HepG2 (cell line): ENCODE results near the gene SPINK4. TPM values are rescaled to one million over a fixed set of nuclear protein-coding genes. Genes with fewer than 3 reads are reported as not detected.

Source experiments
- ATAC-seq: fragments of 200-7000 bp; cut with Tn5 transposase; 3 replicates; pipeline ENCODE4 v1.9.1; 2020; ENCODE audit warnings: mild to moderate bottlenecking, moderate library complexity
- BruUV-seq: library from RNA; stranded (reverse); fragments of 400-500 nt; replicated peaks from 2 replicates; lab custom pipeline; 2021; lab: Mats Ljungman, UMichigan
- CTCF ChIA-PET: fragments of 300-600 bp; formaldehyde crosslinking; extraction: SDS; loops from one replicate; lab custom pipeline; 2021; ENCODE audit warnings: low total read pairs, inconsistent platforms, low intra/inter-chr PET ratio; lab: Yijun Ruan, JAX
- POLR2A ChIA-PET: fragments of 350-600 bp; sonication (Branson Sonifier 250); formaldehyde crosslinking; loops from one replicate; lab custom pipeline; 2020; ENCODE audit warnings: antibody characterized with exemption, inconsistent platforms; lab: Yijun Ruan, JAX
- DNase-seq: peaks from one replicate; pipeline ENCODE4 v3.0.0-alpha.2; 2015; ENCODE audit warnings: low spot score
- FAIRE-seq: peaks from 3 replicates; lab custom pipeline; 2011; peaks lifted over from hg19 to GRCh38; lab: Jason Lieb, UNC
- H2AFZ ChIP-seq: one replicate; pipeline ENCODE4 v1.6.1; 2011; ENCODE audit warnings: low read length, inconsistent platforms
- H3K27ac ChIP-seq: fragments of 300-600 bp; 3 replicates; pipeline ENCODE4 v1.8.0; 2011; ENCODE audit warnings: mixed run types, mild to moderate bottlenecking, mixed read lengths, low read length, inconsistent platforms; ENCODE audit not compliant: insufficient read depth; ENCODE audit errors: extremely low read length
- H3K27me3 ChIP-seq, 2 experiments: fragments of 200-600 bp in 1 of 2; 2 replicates in 1 of 2; 3 replicates in 1 of 2; pipeline versions ENCODE4 v1.6.0 to v1.8.0; 2011; ENCODE audit warnings: low read length in 2 of 2, mild to moderate bottlenecking in 2 of 2, moderate library complexity in 2 of 2, inconsistent platforms in 1 of 2; ENCODE audit not compliant: insufficient read depth in 2 of 2, control insufficient read depth in 1 of 2
- H3K36me3 ChIP-seq, 2 experiments: fragments of 200-600 bp in 1 of 2; replicated peaks in 1 of 2; 2 replicates in 1 of 2; 3 replicates in 1 of 2; pipeline versions ENCODE4 v1.5.1 to v1.8.0; 2011; ENCODE audit warnings: low read length in 2 of 2, inconsistent platforms in 1 of 2; ENCODE audit not compliant: insufficient read depth in 2 of 2, control insufficient read depth in 1 of 2
- H3K4me1 ChIP-seq: 2 replicates; pipeline ENCODE4 v1.5.1; 2012; ENCODE audit warnings: low read length, inconsistent platforms; ENCODE audit not compliant: insufficient read depth
- H3K4me2 ChIP-seq: 2 replicates; pipeline ENCODE4 v1.6.0; 2011; ENCODE audit warnings: low read depth, low read length, inconsistent platforms
- H3K4me3 ChIP-seq, 3 experiments: fragments of 200-600 bp in 1 of 3; sonication (generic), shearing (Covaris generic) in 1 of 3; replicated peaks in 1 of 3; 2 replicates each; pipeline ENCODE4 v1.5.1; 2011 to 2016; ENCODE audit warnings: low read length in 3 of 3, inconsistent platforms in 2 of 3, low read depth in 2 of 3, mild to moderate bottlenecking in 2 of 3, control low read depth in 1 of 3, mixed read lengths in 1 of 3; ENCODE audit not compliant: insufficient read depth in 1 of 3
- H3K79me2 ChIP-seq: one replicate; pipeline ENCODE4 v1.6.1; 2011; ENCODE audit warnings: low read length, inconsistent platforms; ENCODE audit not compliant: insufficient read depth
- H3K9ac ChIP-seq: 2 replicates; pipeline ENCODE4 v1.6.0; 2011; ENCODE audit warnings: mild to moderate bottlenecking, low read depth, low read length, inconsistent platforms; ENCODE audit not compliant: insufficient read depth
- H3K9me3 ChIP-seq: 2 replicates; pipeline ENCODE4 v1.5.1; 2012; ENCODE audit warnings: mild to moderate bottlenecking, low read length
- H4K20me1 ChIP-seq: 2 replicates; pipeline ENCODE4 v1.6.0; 2011; ENCODE audit warnings: inconsistent platforms, mild to moderate bottlenecking, low read length, moderate library complexity; ENCODE audit not compliant: insufficient read depth
- GABPB1 ChIP-seq: IDR thresholded peaks from 2 replicates; pipeline ENCODE4 v1.6.1; 2016; ENCODE audit warnings: mild to moderate bottlenecking, missing genetic modification reagents, moderate library complexity, missing compliant biosample characterization
- JUND ChIP-seq: sonication (generic); formaldehyde crosslinking; IDR thresholded peaks from 2 replicates; pipeline ENCODE4 v1.8.0; 2022; ENCODE audit warnings: mild to moderate bottlenecking, missing genetic modification reagents
- KLF15 ChIP-seq: sonication (generic); formaldehyde crosslinking; IDR thresholded peaks from 2 replicates; pipeline ENCODE4 v1.8.1; 2023; ENCODE audit warnings: borderline replicate concordance, mild to moderate bottlenecking, inconsistent platforms, missing genetic modification reagents, mixed read lengths
- PRMT3 ChIP-seq: sonication (generic); formaldehyde crosslinking; IDR thresholded peaks from 2 replicates; pipeline ENCODE4 v1.8.1; 2022; ENCODE audit warnings: low read depth, mild to moderate bottlenecking, moderate library complexity, missing genetic modification reagents, borderline replicate concordance
- SMAD3 ChIP-seq: sonication (generic); formaldehyde crosslinking; IDR thresholded peaks from 2 replicates; pipeline ENCODE4 v1.4.0; 2020; ENCODE audit warnings: missing genetic modification reagents
- TOE1 ChIP-seq: sonication (generic); formaldehyde crosslinking; IDR thresholded peaks from 2 replicates; pipeline ENCODE4 v1.4.0; 2020; ENCODE audit warnings: mild to moderate bottlenecking, missing genetic modification reagents
- ZMYM4 ChIP-seq: sonication (generic); formaldehyde crosslinking; IDR thresholded peaks from 2 replicates; pipeline ENCODE4 v1.8.1; 2023; ENCODE audit warnings: mild to moderate bottlenecking, missing genetic modification reagents
- ZNF607 ChIP-seq: sonication (generic); formaldehyde crosslinking; IDR thresholded peaks from 2 replicates; pipeline ENCODE4 v1.5.1; 2020; ENCODE audit warnings: missing genetic modification reagents, mild to moderate bottlenecking, borderline replicate concordance
- ZNF713 ChIP-seq: sonication (generic); formaldehyde crosslinking; IDR thresholded peaks from 2 replicates; pipeline ENCODE4 v1.4.0; 2020; ENCODE audit warnings: mild to moderate bottlenecking, missing genetic modification reagents
- WGBS: methylation state at CpG from one replicate; pipeline ENCODE4 v1.1.6; 2017; ENCODE audit warnings: low lambda C conversion rate; 5-methylcytosine and 5-hydroxymethylcytosine counted together
- in situ Hi-C: cut with HindIII; loops from 2 replicates; pipeline ENCODE4 v1.10.0; 2017; ENCODE audit warnings: low pct_unique_long_range_greater_than_20kb; ENCODE audit not compliant: extremely low pct_ligation_motif_present
- intact Hi-C: fragments of 100-400 bp; cut with micrococcal nuclease; formaldehyde crosslinking; loops from one replicate; pipeline ENCODE4 v1.10.0; 2022; ENCODE audit not compliant: unreplicated experiment
- polyA plus RNA-seq, 8 experiments: library from polyadenylated mRNA; depleted of rRNA in 3 of 8; stranded (reverse) in 7 of 8; unstranded in 1 of 8; fragments of >200 nt; fragmentation: Illumina TruSeq in 4 of 8; extraction: Trizol in 4 of 8; gene quantifications; 2 replicates each; pipeline versions ENCODE4 v1.2.1 to v1.2.3, GENCODE V29; 2011 to 2016; ENCODE audit warnings: low read depth in 4 of 8, missing spikeins in 1 of 8, mixed read lengths in 1 of 8; ENCODE audit not compliant: insufficient read depth in 1 of 8
- total RNA-seq, 5 experiments: library from RNA; depleted of rRNA; stranded (reverse); fragments of >200 nt; fragmentation: Illumina TruSeq; extraction: Trizol; gene quantifications; 2 replicates each; pipeline ENCODE4 v1.2.3, GENCODE V29; 2016; ENCODE audit warnings: low read depth in 1 of 5
- TF ChIP-seq, protein P1 (sequence below): sonication (generic); formaldehyde crosslinking; IDR thresholded peaks from 2 replicates; pipeline ENCODE4 v1.5.0; 2020; ENCODE audit warnings: missing genetic modification reagents, mild to moderate bottlenecking, borderline replicate concordance
- TF ChIP-seq, protein P2 (sequence below): sonication (generic); formaldehyde crosslinking; IDR thresholded peaks from 2 replicates; pipeline ENCODE4; 2020; ENCODE audit warnings: missing genetic modification reagents, mild to moderate bottlenecking, borderline replicate concordance
- TF ChIP-seq, protein P3 (sequence below): sonication (generic); formaldehyde crosslinking; IDR thresholded peaks from 2 replicates; pipeline ENCODE4 v1.4.0; 2020; ENCODE audit warnings: missing genetic modification reagents, borderline replicate concordance

The SPINK4 gene
- total and polyA plus RNA-seq, 2 of the 13 experiments (the other 11 are each of a cell fraction or from before 2014, with no cell fraction given) = 0.53 to 3.4 TPM

DNA sequence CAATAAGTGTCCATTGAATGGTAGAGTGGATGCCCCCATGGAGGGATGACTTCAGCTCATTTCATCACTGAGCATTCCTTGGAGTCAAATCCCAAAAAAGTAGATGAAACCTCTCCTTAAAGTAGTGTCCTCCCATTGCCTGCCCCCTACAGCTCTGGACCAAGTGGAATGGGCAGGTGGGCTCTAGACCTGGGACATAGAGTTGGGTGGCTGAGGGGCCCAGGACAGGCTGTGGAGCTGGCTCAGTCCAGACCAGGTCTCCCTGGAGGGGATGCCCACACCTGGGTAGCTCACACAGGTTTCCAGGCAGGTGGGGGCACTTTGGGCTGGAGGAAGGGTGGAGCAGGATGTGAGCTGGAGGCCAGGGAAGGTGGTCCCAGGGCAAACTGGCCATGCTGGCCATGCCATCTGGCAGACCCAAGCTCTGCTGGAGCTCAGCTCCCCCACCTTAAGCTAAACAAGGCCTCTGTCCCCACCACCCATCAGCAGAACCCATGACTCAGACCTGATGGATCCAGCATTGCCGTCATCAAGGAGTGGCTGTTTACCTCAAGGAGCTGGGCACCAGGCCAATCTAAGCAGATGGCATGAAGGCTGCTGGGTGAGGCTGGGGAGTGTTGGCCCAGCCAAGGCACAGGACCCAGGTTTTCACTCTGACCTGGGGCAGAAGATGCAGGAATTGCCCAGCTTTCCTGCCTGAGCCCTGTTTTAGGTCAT, 6.2 kb upstream of the SPINK4 start:
- no peak overlapping the region for H2AFZ ChIP-seq
- peaks cover 35% of the 10 kb centered on the region for H3K4me1 ChIP-seq
- no peak overlapping the region for H3K9ac ChIP-seq
- H3K79me2 ChIP-seq = no peaks in the 10 kb centered on the region
- no peaks in the 10 kb centered on the region for H3K9me3 ChIP-seq
- FAIRE-seq (no peak), ATAC-seq (no peak), DNase-seq (no peak)
- no peak overlapping the region for H3K4me2 ChIP-seq
- no CpG with 5 or more reads among the region's 1 CpG for WGBS
- H3K36me3 ChIP-seq = no peaks in the 10 kb centered on the region
- no TSS peak for BruUV-seq
- H3K27ac ChIP-seq = no peak overlapping the region
- no peaks in the 10 kb centered on the region for H4K20me1 ChIP-seq
- H3K4me3 ChIP-seq = no peak overlapping the region
- H3K27me3 ChIP-seq = peaks cover 2 to 7% of the 10 kb centered on the region in 2 experiments; a peak in 2 of 5 replicates
- in situ Hi-C loops (no loop called here), intact Hi-C loops (no loop called here)
- ChIA-PET CTCF (no interaction called here), POLR2A (interaction anchor here (0.7 kb wide), 1 partner anchor 56 kb away, joined by 3 read pairs; the partner anchor contains the start of gene NFX1)
- TF ChIP-seq, protein P1, sequence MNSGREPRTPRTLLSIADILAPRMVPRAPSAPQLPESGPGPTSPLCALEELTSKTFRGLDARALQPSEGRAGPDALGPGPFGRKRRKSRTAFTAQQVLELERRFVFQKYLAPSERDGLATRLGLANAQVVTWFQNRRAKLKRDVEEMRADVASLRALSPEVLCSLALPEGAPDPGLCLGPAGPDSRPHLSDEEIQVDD (CRISPR knock-in tag) = no peak
- TF ChIP-seq ZNF713 (CRISPR knock-in tag) = no peak
- no peak for TF ChIP-seq KLF15 (CRISPR knock-in tag)
- TF ChIP-seq, protein P2, sequence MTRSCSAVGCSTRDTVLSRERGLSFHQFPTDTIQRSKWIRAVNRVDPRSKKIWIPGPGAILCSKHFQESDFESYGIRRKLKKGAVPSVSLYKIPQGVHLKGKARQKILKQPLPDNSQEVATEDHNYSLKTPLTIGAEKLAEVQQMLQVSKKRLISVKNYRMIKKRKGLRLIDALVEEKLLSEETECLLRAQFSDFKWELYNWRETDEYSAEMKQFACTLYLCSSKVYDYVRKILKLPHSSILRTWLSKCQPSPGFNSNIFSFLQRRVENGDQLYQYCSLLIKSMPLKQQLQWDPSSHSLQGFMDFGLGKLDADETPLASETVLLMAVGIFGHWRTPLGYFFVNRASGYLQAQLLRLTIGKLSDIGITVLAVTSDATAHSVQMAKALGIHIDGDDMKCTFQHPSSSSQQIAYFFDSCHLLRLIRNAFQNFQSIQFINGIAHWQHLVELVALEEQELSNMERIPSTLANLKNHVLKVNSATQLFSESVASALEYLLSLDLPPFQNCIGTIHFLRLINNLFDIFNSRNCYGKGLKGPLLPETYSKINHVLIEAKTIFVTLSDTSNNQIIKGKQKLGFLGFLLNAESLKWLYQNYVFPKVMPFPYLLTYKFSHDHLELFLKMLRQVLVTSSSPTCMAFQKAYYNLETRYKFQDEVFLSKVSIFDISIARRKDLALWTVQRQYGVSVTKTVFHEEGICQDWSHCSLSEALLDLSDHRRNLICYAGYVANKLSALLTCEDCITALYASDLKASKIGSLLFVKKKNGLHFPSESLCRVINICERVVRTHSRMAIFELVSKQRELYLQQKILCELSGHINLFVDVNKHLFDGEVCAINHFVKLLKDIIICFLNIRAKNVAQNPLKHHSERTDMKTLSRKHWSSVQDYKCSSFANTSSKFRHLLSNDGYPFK (CRISPR knock-in tag) = no peak
- TF ChIP-seq ZNF607 = no peak
- TF ChIP-seq, protein P3, sequence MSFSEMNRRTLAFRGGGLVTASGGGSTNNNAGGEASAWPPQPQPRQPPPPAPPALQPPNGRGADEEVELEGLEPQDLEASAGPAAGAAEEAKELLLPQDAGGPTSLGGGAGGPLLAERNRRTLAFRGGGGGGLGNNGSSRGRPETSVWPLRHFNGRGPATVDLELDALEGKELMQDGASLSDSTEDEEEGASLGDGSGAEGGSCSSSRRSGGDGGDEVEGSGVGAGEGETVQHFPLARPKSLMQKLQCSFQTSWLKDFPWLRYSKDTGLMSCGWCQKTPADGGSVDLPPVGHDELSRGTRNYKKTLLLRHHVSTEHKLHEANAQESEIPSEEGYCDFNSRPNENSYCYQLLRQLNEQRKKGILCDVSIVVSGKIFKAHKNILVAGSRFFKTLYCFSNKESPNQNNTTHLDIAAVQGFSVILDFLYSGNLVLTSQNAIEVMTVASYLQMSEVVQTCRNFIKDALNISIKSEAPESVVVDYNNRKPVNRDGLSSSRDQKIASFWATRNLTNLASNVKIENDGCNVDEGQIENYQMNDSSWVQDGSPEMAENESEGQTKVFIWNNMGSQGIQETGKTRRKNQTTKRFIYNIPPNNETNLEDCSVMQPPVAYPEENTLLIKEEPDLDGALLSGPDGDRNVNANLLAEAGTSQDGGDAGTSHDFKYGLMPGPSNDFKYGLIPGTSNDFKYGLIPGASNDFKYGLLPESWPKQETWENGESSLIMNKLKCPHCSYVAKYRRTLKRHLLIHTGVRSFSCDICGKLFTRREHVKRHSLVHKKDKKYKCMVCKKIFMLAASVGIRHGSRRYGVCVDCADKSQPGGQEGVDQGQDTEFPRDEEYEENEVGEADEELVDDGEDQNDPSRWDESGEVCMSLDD (CRISPR knock-in tag) = no peak
- no peak for TF ChIP-seq SMAD3 (CRISPR knock-in tag)
- no peak for TF ChIP-seq GABPB1 (CRISPR knock-in tag)
- no peak for TF ChIP-seq JUND
- TF ChIP-seq PRMT3 (CRISPR knock-in tag) = no peak
- TF ChIP-seq TOE1 (CRISPR knock-in tag) = no peak
- no peak for TF ChIP-seq ZMYM4 (CRISPR knock-in tag)
